GM15510 (cell line): Measurements from ENCODE around the gene APOC4.
"Not testable (repeated sequence)": the region's sequence is repeated elsewhere in the genome, so short reads cannot be mapped to it uniquely, and the experiment has no call there.

Experiments
- POLR2A ChIP-seq: IDR thresholded peaks from 3 replicates; pipeline ENCODE4 v1.6.1; 2011; ENCODE audit warnings: borderline replicate concordance; ENCODE audit not compliant: insufficient read length; ENCODE audit errors: extremely low read depth

The APOC4 gene

DNA sequence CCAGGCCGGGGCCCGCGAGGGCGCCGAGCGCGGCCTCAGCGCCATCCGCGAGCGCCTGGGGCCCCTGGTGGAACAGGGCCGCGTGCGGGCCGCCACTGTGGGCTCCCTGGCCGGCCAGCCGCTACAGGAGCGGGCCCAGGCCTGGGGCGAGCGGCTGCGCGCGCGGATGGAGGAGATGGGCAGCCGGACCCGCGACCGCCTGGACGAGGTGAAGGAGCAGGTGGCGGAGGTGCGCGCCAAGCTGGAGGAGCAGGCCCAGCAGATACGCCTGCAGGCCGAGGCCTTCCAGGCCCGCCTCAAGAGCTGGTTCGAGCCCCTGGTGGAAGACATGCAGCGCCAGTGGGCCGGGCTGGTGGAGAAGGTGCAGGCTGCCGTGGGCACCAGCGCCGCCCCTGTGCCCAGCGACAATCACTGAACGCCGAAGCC lies 33.2 kb upstream of the APOC4 start:
- TF ChIP-seq POLR2A, result no peak

DNA sequence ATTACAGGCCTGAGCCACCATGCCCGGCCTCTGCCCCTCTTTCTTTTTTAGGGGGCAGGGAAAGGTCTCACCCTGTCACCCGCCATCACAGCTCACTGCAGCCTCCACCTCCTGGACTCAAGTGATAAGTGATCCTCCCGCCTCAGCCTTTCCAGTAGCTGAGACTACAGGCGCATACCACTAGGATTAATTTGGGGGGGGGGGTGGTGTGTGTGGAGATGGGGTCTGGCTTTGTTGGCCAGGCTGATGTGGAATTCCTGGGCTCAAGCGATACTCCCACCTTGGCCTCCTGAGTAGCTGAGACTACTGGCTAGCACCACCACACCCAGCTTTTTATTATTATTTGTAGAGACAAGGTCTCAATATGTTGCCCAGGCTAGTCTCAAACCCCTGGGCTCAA lies 32.3 kb upstream of the APOC4 start:
- TF ChIP-seq POLR2A, result no peak

DNA sequence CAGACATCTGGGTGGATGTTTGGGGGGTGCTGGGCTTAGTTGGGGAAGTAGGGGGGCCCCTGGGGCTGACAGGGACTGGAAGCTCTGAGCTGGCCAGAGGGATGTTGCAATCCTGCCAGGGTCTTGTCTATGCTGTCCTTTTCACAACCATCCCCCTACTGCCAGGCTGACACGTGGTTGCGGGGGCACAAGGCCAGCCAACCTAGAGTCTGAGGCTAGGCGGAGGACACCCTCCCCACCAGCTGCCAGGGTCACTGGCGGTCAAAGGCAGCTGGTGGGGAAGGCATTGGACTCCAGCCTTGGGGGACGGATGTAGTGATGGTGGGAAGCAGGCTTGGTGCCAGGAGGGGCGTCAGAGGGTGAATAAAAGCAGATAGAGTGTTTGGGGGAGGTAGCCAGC lies 29.2 kb upstream of the APOC4 start:
- TF ChIP-seq POLR2A, result no peak

DNA sequence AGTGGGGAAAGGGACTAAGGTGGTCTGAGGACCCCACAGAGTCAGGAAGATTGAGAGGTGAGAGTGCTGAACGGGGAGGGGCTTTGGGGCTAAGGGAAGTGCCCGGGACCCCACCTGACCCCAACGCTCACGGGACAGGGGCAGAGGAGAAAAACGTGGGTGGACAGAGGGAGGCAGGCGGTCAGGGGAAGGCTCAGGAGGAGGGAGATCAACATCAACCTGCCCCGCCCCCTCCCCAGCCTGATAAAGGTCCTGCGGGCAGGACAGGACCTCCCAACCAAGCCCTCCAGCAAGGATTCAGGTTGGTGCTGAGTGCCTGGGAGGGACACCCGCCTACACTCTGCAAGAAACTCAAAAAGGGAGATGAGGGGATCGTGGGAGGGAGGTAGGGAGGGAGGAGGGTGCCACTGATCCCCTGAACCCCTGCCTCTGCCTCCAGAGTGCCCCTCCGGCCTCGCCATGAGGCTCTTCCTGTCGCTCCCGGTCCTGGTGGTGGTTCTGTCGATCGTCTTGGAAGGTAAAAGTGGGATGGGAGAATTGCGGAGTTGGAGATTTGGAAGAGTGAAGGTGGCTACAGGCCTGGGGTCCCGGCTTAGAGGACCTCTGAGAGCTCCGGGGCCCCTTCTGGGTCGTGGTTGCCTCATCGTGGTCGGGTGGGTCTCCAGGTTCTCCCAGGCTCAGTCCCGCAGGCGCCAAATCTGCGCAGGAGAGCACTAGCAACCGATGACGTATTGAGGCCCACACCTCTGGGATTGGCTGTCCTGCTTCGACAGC lies 27.4 kb upstream of the APOC4 start, which contains the start of gene APOC1:
Gene APOC1, plus strand, starts transcription at position 176 of the 774 bp plus-strand sequence. Its CDS starts 284 bp downstream, at position 460.
- not testable (repeated sequence) for TF ChIP-seq POLR2A

DNA sequence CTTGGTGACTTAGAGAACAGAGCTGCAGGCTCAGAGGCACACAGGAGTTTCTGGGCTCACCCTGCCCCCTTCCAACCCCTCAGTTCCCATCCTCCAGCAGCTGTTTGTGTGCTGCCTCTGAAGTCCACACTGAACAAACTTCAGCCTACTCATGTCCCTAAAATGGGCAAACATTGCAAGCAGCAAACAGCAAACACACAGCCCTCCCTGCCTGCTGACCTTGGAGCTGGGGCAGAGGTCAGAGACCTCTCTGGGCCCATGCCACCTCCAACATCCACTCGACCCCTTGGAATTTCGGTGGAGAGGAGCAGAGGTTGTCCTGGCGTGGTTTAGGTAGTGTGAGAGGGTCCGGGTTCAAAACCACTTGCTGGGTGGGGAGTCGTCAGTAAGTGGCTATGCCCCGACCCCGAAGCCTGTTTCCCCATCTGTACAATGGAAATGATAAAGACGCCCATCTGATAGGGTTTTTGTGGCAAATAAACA lies 17.8 kb upstream of the APOC4 start:
- no peak for TF ChIP-seq POLR2A

DNA sequence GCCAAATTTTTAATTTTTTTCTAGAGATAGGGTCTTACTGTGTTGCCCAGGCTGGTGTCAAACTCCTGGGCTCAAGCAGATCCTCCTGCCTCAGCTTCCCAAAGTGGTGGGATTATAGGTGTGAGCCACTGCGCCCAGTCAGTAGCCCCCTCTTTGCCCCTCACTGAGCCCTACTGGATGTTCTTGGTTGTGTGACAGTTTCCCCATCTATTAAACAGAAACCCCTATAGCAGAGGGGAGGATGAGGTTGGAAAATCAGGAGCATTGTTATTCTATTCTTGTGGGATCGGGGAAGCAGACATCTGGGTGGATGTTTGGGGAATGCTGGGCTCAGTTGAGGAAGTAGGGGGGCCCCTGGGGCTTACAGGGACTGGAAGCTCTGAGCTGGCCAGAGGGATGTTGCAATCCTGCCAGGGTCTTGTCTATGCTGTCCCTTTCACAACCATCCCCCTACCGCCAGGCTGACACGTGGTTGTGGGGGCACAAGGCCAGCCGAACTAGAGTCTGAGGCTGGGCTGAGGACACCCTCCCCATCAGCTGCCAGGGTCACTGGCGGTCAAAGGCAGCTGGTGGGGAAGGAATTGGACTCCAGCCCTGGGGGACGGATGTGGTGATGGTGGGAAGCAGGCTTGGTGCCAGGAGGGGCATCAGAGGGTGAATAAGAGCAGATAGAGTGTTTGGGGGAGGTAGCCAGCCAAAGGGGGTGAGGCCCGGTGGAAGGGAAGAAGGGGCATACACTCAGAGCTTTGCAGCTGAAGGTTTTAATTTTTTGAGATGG lies 16.7 kb upstream of the APOC4 start:
- TF ChIP-seq POLR2A, result no peak

DNA sequence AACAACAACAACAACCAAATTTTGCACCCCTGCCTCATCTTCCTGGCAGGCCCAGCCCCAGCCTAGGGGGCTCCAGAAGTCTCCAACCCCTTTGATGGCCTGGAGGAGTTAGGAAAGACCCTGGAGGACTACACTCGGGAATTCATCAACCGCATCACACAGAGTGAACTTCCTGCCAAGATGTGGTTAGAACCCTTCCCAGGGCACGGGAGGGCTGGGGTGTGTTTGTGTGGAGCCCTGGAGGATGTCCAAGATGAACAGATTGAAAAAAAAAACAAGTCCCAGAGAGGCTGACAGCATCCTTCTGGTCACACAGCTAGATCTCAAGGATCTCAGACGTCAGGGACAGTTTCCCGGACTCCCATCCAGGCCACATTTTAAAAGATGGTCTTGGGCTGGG lies 14.3 kb upstream of the APOC4 start:
- TF ChIP-seq POLR2A, result no peak

DNA sequence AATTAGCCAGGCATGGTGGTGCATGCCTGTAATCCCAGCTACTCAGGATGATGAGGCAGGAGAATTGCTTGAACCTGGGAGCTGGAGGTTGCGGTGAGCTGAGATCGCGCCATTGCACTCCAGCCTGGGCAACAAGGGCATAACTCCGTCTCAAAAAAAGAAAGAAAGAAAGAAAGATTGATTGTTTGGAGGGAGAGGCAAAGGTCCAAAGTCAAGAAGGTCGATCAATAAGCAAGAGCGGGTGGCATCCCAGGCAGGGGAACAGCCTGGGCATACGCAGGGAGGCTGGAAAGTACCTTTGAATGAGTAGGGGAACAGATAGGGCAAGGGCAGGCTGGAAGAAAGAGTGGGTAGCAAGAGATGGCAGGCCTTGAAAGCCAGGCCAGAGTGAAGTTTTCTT lies 11.9 kb upstream of the APOC4 start:
- TF ChIP-seq POLR2A, result no peak

DNA sequence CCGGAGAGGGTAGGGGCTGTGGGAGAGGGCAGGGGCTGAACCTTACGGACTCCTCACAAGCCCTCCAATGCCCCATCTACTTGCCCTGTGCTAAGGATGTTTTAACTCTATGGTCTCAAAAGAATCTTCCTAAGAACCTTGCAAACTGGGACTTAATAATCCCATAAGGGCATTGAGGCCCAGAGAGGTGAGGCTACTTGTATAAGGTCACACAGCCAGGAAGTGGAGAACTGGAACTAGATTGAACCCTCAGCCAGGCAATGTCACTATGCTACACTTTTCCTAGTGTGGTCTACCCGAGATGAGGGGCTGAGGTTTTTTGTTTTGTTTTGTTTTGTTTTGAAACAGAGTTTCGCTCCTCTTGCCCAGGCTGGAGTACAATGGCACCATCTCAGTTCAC lies 10.5 kb upstream of the APOC4 start:
- no peak for TF ChIP-seq POLR2A

DNA sequence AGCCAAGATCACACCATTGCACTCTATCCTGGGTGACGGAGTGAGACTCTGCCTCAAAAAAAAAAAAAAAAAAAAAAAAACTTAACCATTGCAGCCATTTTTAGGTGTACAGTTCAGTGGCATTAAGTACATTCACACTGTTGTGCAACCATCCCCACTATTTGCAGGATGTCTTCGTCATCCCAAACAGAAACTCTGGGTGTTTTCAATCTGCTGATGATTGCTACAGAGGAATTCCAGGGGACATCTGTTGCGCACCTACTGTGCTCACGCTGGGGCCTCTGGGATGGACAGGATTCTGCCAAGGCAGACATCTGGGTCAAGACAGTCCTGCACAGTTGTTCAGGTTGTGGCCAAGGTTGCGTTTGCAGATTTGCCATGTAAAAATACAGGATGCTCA lies 2.4 kb upstream of the APOC4 start:
- TF ChIP-seq POLR2A, result no peak

DNA sequence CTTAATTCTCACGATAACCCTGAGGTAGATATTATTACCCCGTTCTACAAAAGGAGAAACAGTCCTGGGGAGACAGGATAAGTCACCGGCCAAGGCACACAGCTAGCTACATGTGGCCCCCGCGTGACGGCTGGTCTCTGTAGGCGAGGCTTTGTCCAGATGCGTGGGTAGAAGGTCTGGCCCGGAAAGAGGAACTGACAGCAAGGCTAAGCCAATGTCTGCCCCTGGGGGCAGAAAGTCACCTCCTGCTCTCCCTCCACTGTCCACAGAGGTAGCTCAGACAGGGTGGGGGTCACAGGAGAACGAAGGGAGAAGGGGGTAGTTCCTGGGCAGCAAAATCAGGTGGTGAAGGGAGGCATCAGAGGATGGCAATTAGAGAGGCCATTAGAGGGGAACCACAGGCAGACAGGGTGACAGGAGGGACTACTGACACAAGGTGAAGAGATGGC lies 1.8 kb downstream of the APOC4 start:
- peak; percentile 45 for TF ChIP-seq POLR2A

DNA sequence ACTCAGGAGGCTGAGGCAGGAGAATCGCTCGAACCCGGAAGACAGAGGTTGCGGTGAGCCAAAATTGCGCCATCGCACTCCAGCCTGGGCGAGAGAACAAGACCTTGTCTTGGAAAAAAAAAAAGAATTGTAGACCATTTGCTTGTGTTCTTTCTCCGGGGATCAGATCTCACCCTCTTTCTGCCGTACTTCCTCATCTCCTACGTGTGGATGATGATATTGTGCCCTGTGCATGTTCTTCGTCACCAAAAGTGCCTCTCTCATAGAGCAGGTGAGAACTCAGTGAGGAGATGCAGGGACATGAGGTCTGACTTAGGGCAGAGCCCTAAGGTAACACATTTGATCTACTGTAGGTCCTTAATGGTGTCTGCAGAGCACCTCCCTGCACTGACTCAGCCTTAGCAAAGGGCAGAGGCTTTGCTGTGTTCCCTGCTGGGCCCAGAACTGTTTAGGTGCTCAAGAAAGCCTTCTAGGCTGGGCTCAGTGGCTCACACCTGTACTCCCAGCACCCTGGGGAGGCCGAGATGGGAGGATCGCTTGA lies 5.1 kb downstream of the APOC4 start:
- TF ChIP-seq POLR2A, result no peak

DNA sequence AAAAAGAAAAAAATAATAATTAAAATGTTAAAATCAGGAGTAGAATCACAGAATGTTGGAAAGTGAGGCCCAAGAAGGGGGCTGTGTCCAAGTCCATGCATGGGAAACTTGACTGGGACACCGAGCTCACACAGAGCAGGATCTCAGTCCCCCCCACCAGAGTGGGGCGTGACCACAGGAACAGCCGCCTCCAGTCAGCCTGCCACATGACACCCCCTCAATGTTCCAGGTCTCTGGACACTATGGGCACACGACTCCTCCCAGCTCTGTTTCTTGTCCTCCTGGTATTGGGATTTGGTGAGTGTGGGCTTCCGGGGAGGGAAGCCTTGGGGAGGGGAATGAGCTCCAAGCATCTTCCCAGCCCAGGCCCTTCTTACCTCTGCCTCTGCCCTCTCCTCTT lies 6.2 kb downstream of the APOC4 start:
- no peak for TF ChIP-seq POLR2A

DNA sequence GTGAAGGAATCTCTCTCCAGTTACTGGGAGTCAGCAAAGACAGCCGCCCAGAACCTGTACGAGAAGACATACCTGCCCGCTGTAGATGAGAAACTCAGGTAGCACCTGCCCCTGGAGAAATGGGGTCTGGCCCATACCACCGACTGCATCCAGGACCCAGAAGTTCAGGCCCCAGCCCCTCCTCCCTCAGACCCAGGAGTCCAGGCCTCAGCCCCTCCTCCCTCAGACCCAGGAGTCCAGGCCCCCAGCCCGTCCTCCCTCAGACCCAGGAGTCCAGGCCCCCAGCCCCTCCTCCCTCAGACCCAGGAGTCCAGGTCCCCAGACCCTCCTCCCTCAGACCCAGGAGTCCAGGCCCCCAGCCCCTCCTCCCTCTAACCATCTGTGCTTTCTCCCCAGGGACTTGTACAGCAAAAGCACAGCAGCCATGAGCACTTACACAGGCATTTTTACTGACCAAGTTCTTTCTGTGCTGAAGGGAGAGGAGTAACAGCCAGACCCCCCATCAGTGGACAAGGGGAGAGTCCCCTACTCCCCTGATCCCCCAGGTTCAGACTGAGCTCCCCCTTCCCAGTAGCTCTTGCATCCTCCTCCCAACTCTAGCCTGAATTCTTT lies 6.8 kb downstream of the APOC4 start:
- no peak for TF ChIP-seq POLR2A

DNA sequence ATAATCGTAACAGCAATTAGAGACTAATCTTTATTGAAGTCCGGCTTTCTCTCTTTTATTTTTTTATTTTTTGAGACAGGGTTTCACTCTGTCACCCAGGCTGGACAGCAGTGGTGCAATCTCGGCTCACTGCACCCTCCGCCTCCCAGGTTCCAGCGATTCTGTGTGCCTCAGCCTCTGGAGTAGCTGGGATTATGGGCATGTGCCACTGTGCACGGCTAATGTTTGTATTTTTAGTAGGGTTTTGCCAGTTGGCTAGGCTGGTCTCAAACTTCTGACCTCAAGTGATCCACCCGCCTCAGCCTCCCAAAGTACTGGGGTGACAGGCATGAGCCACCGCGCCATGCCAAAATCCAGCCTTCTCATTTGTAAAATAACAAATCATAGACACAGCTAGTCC lies 7.5 kb downstream of the APOC4 start:
- no peak for TF ChIP-seq POLR2A
